Suprapubic skin (tissue), 4 donors: ENCODE measurements around the gene EIF4A2. TPM values are rescaled to one million over a fixed set of nuclear protein-coding genes. Genes with fewer than 3 reads are reported as not detected.

ENCODE experiments used
- DNase-seq, 2 donors: peaks; one replicate each; pipeline ENCODE4 v3.0.0-alpha.2; 2019; ENCODE audit warnings: low spot score in 2 of 2
- H3K27ac ChIP-seq: fragments of 200-600 bp; sonication (generic); one replicate; pipeline ENCODE4 v1.5.1; 2019
- H3K27me3 ChIP-seq: fragments of 200-600 bp; sonication (generic); one replicate; pipeline ENCODE4 v1.5.1; 2019
- H3K36me3 ChIP-seq: fragments of 200-600 bp; sonication (generic); one replicate; pipeline ENCODE4 v1.5.1; 2019
- H3K4me1 ChIP-seq: fragments of 200-600 bp; sonication (generic); one replicate; pipeline ENCODE4 v1.5.1; 2019
- H3K4me3 ChIP-seq: fragments of 200-600 bp; sonication (generic); one replicate; pipeline ENCODE4 v1.5.1; 2019; ENCODE audit warnings: mild to moderate bottlenecking
- H3K9me3 ChIP-seq: fragments of 200-600 bp; sonication (generic); one replicate; pipeline ENCODE4 v1.5.1; 2019
- EP300 ChIP-seq: sonication (generic); formaldehyde crosslinking; IDR thresholded peaks from one replicate; pipeline ENCODE4 v1.6.1; 2017; ENCODE audit warnings: antibody characterized with exemption
- POLR2A ChIP-seq, 2 donors: fragments of 450-650 bp; IDR thresholded peaks; one replicate each; pipeline ENCODE4 v1.6.1; 2017; ENCODE audit warnings: antibody characterized with exemption in 2 of 2, mild to moderate bottlenecking in 2 of 2, moderate library complexity in 2 of 2
- POLR2AphosphoS5 ChIP-seq, 3 donors: sonication (generic); formaldehyde crosslinking; IDR thresholded peaks; one replicate each; pipeline ENCODE4 v1.6.1; 2017; ENCODE audit warnings: antibody characterized with exemption in 3 of 3
- WGBS: methylation state at CpG from one replicate; pipeline ENCODE4 v1.1.5; 2018; 5-methylcytosine and 5-hydroxymethylcytosine counted together
- total RNA-seq, 4 donors: library from RNA; depleted of rRNA; stranded (reverse); fragments of >200 nt; gene quantifications; one replicate each; pipeline ENCODE4 v1.1.0, GENCODE V29; 2016
- TF ChIP-seq, protein P1 (sequence below), 2 donors: fragments of 200-600 bp in 1 of 2; fragments of 450-650 bp in 1 of 2; sonication (generic) in 1 of 2; IDR thresholded peaks; one replicate each; pipeline ENCODE4 v1.5.1; 2016 to 2019; ENCODE audit warnings: antibody characterized with exemption in 2 of 2, mild to moderate bottlenecking in 1 of 2, moderate library complexity in 1 of 2

Gene EIF4A2
- total RNA-seq, 4 donors from 2014 or later: 209 to 410 (median 291) TPM

DNA sequence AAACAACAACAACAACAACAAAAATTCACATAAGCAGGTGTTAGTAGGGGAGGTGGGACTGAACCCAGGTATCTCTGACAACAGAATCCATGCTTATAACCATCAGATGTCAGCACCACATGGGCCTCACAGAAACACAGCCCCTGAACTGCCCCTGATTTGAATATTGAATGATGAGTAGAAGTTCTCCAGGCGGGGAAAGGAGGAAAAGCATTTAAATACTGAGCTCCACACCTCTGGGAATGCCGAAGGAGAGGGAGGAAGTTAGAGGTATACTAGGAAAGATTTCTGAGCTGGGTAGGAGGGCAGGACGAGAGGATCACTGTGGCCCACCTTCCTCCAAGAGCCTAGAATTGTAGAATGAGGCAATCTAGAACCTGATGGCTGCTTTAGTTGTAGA lies 31.9 kb upstream of the EIF4A2 start:
- TF ChIP-seq, protein P1, sequence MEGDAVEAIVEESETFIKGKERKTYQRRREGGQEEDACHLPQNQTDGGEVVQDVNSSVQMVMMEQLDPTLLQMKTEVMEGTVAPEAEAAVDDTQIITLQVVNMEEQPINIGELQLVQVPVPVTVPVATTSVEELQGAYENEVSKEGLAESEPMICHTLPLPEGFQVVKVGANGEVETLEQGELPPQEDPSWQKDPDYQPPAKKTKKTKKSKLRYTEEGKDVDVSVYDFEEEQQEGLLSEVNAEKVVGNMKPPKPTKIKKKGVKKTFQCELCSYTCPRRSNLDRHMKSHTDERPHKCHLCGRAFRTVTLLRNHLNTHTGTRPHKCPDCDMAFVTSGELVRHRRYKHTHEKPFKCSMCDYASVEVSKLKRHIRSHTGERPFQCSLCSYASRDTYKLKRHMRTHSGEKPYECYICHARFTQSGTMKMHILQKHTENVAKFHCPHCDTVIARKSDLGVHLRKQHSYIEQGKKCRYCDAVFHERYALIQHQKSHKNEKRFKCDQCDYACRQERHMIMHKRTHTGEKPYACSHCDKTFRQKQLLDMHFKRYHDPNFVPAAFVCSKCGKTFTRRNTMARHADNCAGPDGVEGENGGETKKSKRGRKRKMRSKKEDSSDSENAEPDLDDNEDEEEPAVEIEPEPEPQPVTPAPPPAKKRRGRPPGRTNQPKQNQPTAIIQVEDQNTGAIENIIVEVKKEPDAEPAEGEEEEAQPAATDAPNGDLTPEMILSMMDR (IDR thresholded peaks at IDR 0.05): no peak
- TF ChIP-seq EP300 (no peak), POLR2AphosphoS5 (IDR thresholded peaks at IDR 0.05) (no peak), POLR2A (IDR thresholded peaks at IDR 0.05) (no peak)
- WGBS: 70% methylated on average over 3 of the region's 3 CpGs
- Histone ChIP-seq H3K27ac (no peak overlapping the region), H3K4me1 (peaks cover 7% of the 10 kb centered on the region), H3K4me3 (no peak overlapping the region), H3K9me3 (no peaks in the 10 kb centered on the region), H3K27me3 (no peaks in the 10 kb centered on the region), H3K36me3 (no peaks in the 10 kb centered on the region)
- no peak for DNase-seq

DNA sequence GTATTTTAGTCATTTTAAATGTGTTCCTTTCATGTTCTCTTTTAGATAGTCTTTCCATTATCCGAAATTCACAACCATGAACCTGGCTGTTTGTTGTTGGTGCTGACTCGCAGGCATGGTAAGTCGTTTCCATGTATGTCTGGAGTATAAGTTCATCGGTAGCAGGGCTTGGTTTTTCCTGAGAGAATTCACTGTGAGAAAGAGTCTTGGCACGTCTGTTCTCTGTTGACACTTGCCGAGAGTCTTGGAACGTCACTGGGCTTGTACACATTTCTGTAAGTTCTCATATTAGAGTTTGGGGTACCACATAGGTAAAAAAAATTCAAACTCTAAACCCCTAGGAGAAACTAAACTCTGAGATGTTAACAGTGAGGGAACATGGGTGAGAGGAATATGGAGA lies 29.4 kb upstream of the EIF4A2 start:
- no peak for TF ChIP-seq EP300
- no peak for TF ChIP-seq POLR2A (IDR thresholded peaks at IDR 0.05)
- TF ChIP-seq POLR2AphosphoS5 (IDR thresholded peaks at IDR 0.05): no peak
- TF ChIP-seq, protein P1 (IDR thresholded peaks at IDR 0.05): no peak

DNA sequence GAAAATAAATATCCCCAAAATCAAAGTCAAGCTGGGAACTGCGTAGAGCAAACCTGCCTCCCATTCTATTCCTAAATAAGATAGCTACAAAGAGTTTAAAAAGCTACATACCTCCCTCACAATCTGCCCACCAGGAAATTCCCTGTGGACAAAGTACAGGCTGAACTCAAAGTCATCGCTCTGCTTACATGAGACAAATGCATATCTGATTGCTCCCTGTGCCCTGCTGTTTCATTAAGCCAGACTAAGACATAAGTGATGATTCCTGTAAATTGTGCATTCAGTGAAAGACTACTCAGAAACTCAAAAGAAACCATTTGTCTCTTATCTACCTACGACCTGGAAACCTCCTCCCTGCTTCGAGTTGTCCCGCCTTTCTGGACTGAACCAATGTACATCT lies 28.5 kb upstream of the EIF4A2 start:
- Histone ChIP-seq H3K27me3 (no peaks in the 10 kb centered on the region), H3K36me3 (no peaks in the 10 kb centered on the region), H3K4me3 (no peak overlapping the region), H3K4me1 (peaks cover 7% of the 10 kb centered on the region), H3K27ac (no peak overlapping the region), H3K9me3 (no peaks in the 10 kb centered on the region)
- WGBS: 92% methylated on average over 5 of the region's 5 CpGs
- no peak for DNase-seq
- no peak for TF ChIP-seq POLR2AphosphoS5 (IDR thresholded peaks at IDR 0.05)
- TF ChIP-seq POLR2A (IDR thresholded peaks at IDR 0.05): no peak
- TF ChIP-seq EP300: no peak
- TF ChIP-seq, protein P1 (IDR thresholded peaks at IDR 0.05): no peak

More for the DNA sequence above, 29.4 kb upstream of the EIF4A2 start:
- H3K27me3 ChIP-seq: no peaks in the 10 kb centered on the region
- H3K9me3 ChIP-seq: no peaks in the 10 kb centered on the region
- WGBS: 60% methylated on average over 7 of the region's 7 CpGs
- no peak for DNase-seq
- H3K27ac ChIP-seq: no peak overlapping the region
- H3K36me3 ChIP-seq: no peaks in the 10 kb centered on the region
- no peak overlapping the region for H3K4me3 ChIP-seq
- H3K4me1 ChIP-seq: peaks cover 7% of the 10 kb centered on the region

DNA sequence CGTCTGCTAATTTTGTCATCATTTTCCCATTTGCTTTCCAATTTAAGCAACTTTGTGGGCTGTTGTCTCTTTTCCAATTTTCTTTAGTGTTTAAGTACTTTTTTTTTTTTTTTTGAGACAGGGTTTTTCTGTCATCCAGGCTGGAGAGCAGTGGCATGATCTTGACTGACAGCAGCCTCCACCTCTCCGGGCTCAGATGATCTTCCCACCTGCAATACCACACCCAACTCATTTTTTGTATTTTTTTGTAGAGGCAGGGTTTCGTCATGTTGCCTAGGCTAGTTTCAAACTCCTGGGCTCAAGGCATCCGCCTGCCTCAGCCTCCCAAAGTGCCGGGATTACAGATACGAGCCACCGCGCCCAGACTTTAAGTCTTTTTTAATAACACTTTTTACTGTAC lies 26.2 kb upstream of the EIF4A2 start:
- Histone ChIP-seq H3K9me3 (no peaks in the 10 kb centered on the region), H3K4me3 (no peak overlapping the region), H3K27ac (no peak overlapping the region), H3K4me1 (peaks cover 7% of the 10 kb centered on the region), H3K36me3 (no peaks in the 10 kb centered on the region), H3K27me3 (no peaks in the 10 kb centered on the region)
- 56% methylated on average over 8 of the region's 8 CpGs for WGBS
- no peak for DNase-seq
- TF ChIP-seq EP300 (no peak), POLR2AphosphoS5 (IDR thresholded peaks at IDR 0.05) (no peak), POLR2A (IDR thresholded peaks at IDR 0.05) (no peak)

DNA sequence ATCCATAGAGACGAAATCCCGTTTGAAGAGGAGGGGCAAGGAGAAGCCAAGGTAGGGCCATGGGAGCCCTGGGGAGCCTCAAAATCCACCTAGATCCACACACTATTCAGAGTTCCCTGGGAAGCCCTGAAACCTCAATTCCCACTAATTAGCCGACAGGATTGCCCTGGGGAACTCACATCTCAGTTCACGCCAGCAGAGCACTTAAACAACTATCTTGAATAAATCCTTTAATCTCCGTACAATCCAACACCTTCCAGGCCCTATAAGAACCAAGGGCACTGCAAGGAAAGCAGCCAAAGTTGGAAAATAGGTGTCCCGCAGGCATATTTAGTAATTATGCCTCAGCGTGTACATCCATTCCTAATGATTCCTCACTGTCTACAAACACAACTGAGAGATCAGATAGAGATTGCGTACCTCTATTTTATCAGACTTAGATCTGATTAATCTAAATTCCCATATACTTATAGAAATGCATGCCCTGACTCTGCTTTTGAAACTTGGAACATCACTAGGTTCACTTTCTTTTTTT lies 25.6 kb upstream of the EIF4A2 start:
- H3K4me3 ChIP-seq: no peak overlapping the region
- no peak for TF ChIP-seq EP300
- TF ChIP-seq, protein P1 (IDR thresholded peaks at IDR 0.05): no peak
- TF ChIP-seq POLR2AphosphoS5 (IDR thresholded peaks at IDR 0.05): no peak
- no peak for TF ChIP-seq POLR2A (IDR thresholded peaks at IDR 0.05)
- WGBS: 52% methylated on average over 8 of the region's 8 CpGs
- H3K9me3 ChIP-seq: no peaks in the 10 kb centered on the region
- no peaks in the 10 kb centered on the region for H3K27me3 ChIP-seq
- H3K36me3 ChIP-seq: no peaks in the 10 kb centered on the region
- peaks cover 7% of the 10 kb centered on the region for H3K4me1 ChIP-seq
- no peak for DNase-seq
- no peak overlapping the region for H3K27ac ChIP-seq
